PC-9 (cell line): ENCODE results near the gene FRMPD2. TPM values are rescaled to one million over a fixed set of nuclear protein-coding genes. Genes with fewer than 3 reads are reported as not detected.

Experiments used
- BruUV-seq: library from RNA; stranded (reverse); fragments of 400-500 nt; replicated peaks from 2 replicates; lab custom pipeline; 2021; lab: Mats Ljungman, UMichigan
- CTCF ChIA-PET: fragments of 300-600 bp; sonication (Branson Sonifier 250); formaldehyde crosslinking; loops from one replicate; lab custom pipeline; 2022; ENCODE audit warnings: antibody characterized with exemption; lab: Charles Lee
- POLR2A ChIA-PET: fragments of 300-600 bp; sonication (Branson Sonifier 250); formaldehyde crosslinking; loops from one replicate; lab custom pipeline; 2022; ENCODE audit warnings: antibody characterized with exemption; ENCODE audit not compliant: unreplicated experiment; lab: Charles Lee
- DNase-seq, 2 experiments: peaks; one replicate each; pipeline versions ENCODE4 v3.0.0 to v3.0.0-alpha.2; 2015 to 2022; ENCODE audit warnings: mixed read lengths in 1 of 2
- H2AFZ ChIP-seq: fragments of 200-600 bp; sonication (generic); 2 replicates; pipeline ENCODE4 v1.8.1; 2017; ENCODE audit warnings: antibody characterized with exemption
- H3F3A ChIP-seq: fragments of 200-600 bp; sonication (generic); 2 replicates; pipeline ENCODE4 v1.8.1; 2017; ENCODE audit warnings: antibody characterized with exemption, mild to moderate bottlenecking, low read depth; ENCODE audit not compliant: insufficient read depth
- H3K27ac ChIP-seq: fragments of 200-600 bp; sonication (generic); 2 replicates; pipeline ENCODE4 v1.6.1; 2016; ENCODE audit warnings: mixed run types
- H3K27me3 ChIP-seq: fragments of 200-600 bp; sonication (generic); 2 replicates; pipeline ENCODE4 v1.6.1; 2016; ENCODE audit warnings: low read depth, mixed run types; ENCODE audit not compliant: insufficient read depth
- H3K36me3 ChIP-seq: fragments of 200-600 bp; sonication (generic); 2 replicates; pipeline ENCODE4 v1.6.1; 2016; ENCODE audit warnings: low read depth, mixed run types
- H3K4me1 ChIP-seq: fragments of 200-600 bp; sonication (generic); replicated peaks from 2 replicates; pipeline ENCODE4 v1.6.1; 2016; ENCODE audit warnings: mixed run types; ENCODE audit not compliant: insufficient read depth
- H3K4me2 ChIP-seq: fragments of 200-600 bp; sonication (generic); 2 replicates; pipeline ENCODE4 v1.6.1; 2017; ENCODE audit warnings: mixed run types
- H3K4me3 ChIP-seq: fragments of 200-600 bp; sonication (generic); 2 replicates; pipeline ENCODE4 v1.6.1; 2016; ENCODE audit warnings: mixed run types
- H3K79me2 ChIP-seq: fragments of 200-600 bp; sonication (generic); 2 replicates; pipeline ENCODE4 v1.6.1; 2017; ENCODE audit warnings: low read depth, mixed run types
- H3K9me2 ChIP-seq: fragments of 200-600 bp; sonication (generic); 2 replicates; pipeline ENCODE4 v1.8.1; 2017; ENCODE audit warnings: mild to moderate bottlenecking; ENCODE audit not compliant: insufficient read depth
- H3K9me3 ChIP-seq: fragments of 200-600 bp; sonication (generic); 2 replicates; pipeline ENCODE4 v1.8.1; 2016; ENCODE audit warnings: low read depth; ENCODE audit not compliant: insufficient read depth
- H4K20me1 ChIP-seq: fragments of 200-600 bp; sonication (generic); 2 replicates; pipeline ENCODE4 v1.8.1; 2017; ENCODE audit not compliant: insufficient read depth
- CTCF ChIP-seq: fragments of 200-600 bp; sonication (generic); conservative IDR thresholded peaks from 2 replicates; pipeline ENCODE4 v1.6.1; 2017; ENCODE audit warnings: mixed run types, antibody characterized with exemption, mild to moderate bottlenecking, moderate library complexity
- EZH2 ChIP-seq: fragments of 200-600 bp; sonication (generic); IDR thresholded peaks from 2 replicates; pipeline ENCODE4 v1.8.0; 2017; ENCODE audit warnings: antibody characterized with exemption, low read depth
- intact Hi-C: fragments of 100-400 bp; cut with micrococcal nuclease; formaldehyde crosslinking; loops from one replicate; pipeline ENCODE4 v1.10.0; 2022; ENCODE audit not compliant: unreplicated experiment
- total RNA-seq: library from RNA; stranded (reverse); gene quantifications from 2 replicates; pipeline ENCODE4 v1.2.3, GENCODE V29; 2021

Gene FRMPD2
- total RNA-seq, 1 experiment from 2014 or later, result 2.4 TPM

- Histone ChIP-seq H3K27ac (no peak overlapping the region), H3K9me2 (no peaks in the 10 kb centered on the region), H3K27me3 (no peaks in the 10 kb centered on the region), H3K36me3 (no peaks in the 10 kb centered on the region), H3K4me3 (no peak overlapping the region), H3K79me2 (no peaks in the 10 kb centered on the region), H3K4me2 (no peak overlapping the region), H4K20me1 (no peaks in the 10 kb centered on the region), H3K4me1 (no peaks in the 10 kb centered on the region), H3F3A (no peaks in the 10 kb centered on the region), H3K9me3 (no peaks in the 10 kb centered on the region), H2AFZ (no peak overlapping the region)
- TF ChIP-seq EZH2 (no peak), CTCF (no peak)
- intact Hi-C loops, result loop anchor here (5.0 kb wide), 1 partner anchor 47 kb away; no protein-coding TSS in a partner anchor
- POLR2A ChIA-PET, result no interaction called here
- CTCF ChIA-PET, result interaction anchor here (0.8 kb wide), 1 partner anchor 10 kb away, joined by 4 read pairs; no protein-coding TSS in a partner anchor
- no peak for DNase-seq
- BruUV-seq, result no TSS peak
Measured at GRCh38 chr10:48299692-48300091, 25.2 kb upstream of the FRMPD2 start.

GRCh38 chr10:48299066-48299465, 24.6 kb upstream of the FRMPD2 start:
- H3K79me2 ChIP-seq, result no peaks in the 10 kb centered on the region
- POLR2A ChIA-PET, result no interaction called here
- BruUV-seq, result no TSS peak
- H3K4me2 ChIP-seq, result no peak overlapping the region
- no peaks in the 10 kb centered on the region for H3F3A ChIP-seq
- no peak overlapping the region for H3K27ac ChIP-seq
- intact Hi-C loops, result no loop called here
- no peak overlapping the region for H2AFZ ChIP-seq
- TF ChIP-seq CTCF, result no peak
- no peak for TF ChIP-seq EZH2
- no peaks in the 10 kb centered on the region for H3K27me3 ChIP-seq
- no peaks in the 10 kb centered on the region for H3K9me2 ChIP-seq
- CTCF ChIA-PET, result no interaction called here
- H3K4me3 ChIP-seq, result no peak overlapping the region
- no peaks in the 10 kb centered on the region for H4K20me1 ChIP-seq
- no peak for DNase-seq
- H3K36me3 ChIP-seq, result no peaks in the 10 kb centered on the region
- no peaks in the 10 kb centered on the region for H3K4me1 ChIP-seq
- no peaks in the 10 kb centered on the region for H3K9me3 ChIP-seq

GRCh38 chr10:48296576-48297098, 22.1 kb upstream of the FRMPD2 start:
- Histone ChIP-seq H2AFZ (no peak overlapping the region), H3K4me2 (no peak overlapping the region), H3K27me3 (no peaks in the 10 kb centered on the region), H3K79me2 (no peaks in the 10 kb centered on the region), H4K20me1 (no peaks in the 10 kb centered on the region), H3K27ac (no peak overlapping the region), H3F3A (no peaks in the 10 kb centered on the region), H3K4me3 (no peak overlapping the region), H3K9me2 (no peaks in the 10 kb centered on the region), H3K9me3 (no peaks in the 10 kb centered on the region), H3K36me3 (no peaks in the 10 kb centered on the region), H3K4me1 (no peaks in the 10 kb centered on the region)
- POLR2A ChIA-PET, result no interaction called here
- no peak for DNase-seq
- intact Hi-C loops, result no loop called here
- TF ChIP-seq CTCF (no peak), EZH2 (no peak)
- CTCF ChIA-PET, result no interaction called here
- BruUV-seq, result no TSS peak
